HG03280 (cell line): Measurements from ENCODE around the gene NCBP3.
A peak's percentile ranks its signal among the peaks of the same experiment; 100 is the strongest.
"Not testable (repeated sequence)": the region's sequence is repeated elsewhere in the genome, so short reads cannot be mapped to it uniquely, and the experiment has no call there.

ENCODE experiments used
- ATAC-seq: cut with Tn5 transposase; IDR thresholded peaks from one replicate; pipeline ENCODE4 v1.9.1; 2021; ENCODE audit warnings: mild to moderate bottlenecking, moderate library complexity; ENCODE audit not compliant: unreplicated experiment

Gene NCBP3

GRCh38 chr17:3847165-3847670 is 1.2 kb upstream of the NCBP3 start:
- ATAC-seq = no peak

DNA sequence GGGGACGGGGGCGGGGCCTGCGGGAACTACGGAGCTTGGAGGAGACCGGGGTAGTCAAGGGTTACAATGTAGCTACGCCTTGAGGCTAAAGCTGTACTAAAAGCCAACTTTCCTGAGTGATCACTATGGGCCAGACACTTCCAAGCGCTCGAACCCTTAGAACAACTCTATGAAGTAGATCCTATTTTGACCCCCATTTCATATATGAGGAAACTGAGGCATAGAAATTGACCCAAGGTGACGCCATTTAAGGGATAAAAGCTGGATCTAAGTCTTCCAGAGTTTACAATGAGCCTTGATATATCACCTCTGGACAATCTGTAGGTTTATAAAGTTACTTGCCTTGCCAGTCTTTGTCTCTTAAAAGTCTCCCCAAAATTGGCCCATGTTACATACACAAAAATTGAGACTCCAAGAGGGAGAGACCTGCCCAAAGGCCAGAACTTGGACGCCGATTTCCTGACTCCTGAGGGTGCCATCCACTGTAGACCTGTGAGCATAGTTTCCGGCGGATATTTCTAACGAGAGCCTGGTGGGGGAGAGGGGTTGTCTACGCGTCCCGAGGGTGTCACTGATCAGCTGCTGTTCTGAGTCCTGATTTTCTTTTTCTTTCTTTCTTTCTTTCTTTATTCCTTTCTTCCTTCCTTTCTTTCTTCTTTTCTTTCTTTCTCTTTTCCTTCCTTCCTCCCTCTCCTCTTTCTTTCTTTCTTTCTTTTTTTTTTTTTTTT is 555 bp upstream of the NCBP3 start:
- no peak for ATAC-seq

DNA sequence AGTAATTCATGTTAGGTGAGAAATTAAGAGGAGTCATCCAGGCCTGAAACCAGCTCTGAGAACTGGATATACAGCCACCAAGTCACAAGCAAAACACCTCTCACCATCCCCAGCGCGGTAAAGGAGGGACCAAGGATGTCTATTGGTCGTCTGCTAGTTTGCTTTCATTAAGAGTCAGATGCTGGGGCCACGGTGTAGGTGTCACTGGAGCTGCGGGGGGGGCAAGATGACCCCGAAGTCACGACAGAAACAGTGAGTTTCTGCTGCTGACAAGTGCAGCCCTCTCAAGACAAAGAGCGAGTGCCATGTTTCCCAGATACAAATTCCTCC is 790 bp downstream of the NCBP3 start:
- peak; percentile 11 for ATAC-seq

DNA sequence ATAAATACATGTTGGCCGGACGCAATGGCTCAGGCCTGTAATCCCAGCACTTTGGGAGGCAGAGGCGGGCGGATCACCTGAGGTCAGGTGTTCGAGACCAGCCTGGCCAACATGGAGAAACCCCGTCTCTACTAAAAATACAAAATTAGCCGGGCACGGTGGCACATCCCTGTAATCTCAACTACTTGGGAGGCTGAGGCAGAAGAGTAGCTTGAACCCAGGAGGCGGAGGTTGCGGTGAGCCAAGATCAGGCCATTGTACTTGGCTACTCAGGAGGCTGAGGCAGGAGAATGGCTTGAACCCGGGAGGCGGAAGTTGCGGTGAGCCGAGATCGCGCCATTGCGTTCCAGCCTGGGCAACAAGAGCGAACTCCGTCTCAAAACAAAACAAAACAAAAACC is 1.5 kb downstream of the NCBP3 start:
- not testable (repeated sequence) for ATAC-seq

- no peak for ATAC-seq
These were observed 2.0 kb downstream of the NCBP3 start for GRCh38 chr17:3843935-3844516.

DNA sequence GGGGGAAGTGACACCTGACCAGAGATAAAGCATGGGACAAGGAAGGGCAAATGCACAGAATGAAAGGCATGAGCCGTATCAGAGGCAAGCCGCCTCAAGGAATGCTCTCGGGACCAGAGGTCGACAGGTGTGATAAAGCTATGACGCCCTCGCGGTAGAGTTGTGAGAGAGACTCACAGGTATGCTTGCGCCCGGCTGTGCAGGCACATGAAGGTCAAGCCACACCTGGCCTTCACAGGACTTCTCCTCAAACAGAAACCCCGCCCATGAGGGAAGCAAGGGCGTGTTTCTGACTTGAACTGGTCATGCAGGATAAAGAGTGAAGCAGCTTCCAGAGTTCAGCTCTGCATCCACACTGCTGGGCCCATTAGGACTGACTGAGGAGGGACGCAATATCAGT is 7.8 kb downstream of the NCBP3 start:
- no peak for ATAC-seq

DNA sequence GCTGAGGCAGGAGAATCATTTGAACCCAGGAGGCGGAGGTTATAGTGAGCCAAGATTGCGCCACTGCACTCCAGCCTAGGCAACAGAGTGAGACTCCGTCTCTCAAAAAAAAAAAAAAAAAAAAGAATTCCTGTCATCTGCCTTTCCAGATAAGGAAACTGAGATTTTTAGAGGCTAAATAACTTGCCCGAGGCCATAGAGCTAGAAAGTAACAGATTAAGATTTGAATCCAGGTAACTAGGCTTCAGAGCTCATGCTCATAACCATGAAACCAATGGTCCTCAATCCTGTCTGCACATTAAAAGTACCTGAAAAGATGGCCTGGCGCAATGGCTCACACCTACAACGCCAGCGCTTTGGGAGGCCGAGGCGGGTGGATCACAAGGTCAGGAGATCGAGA is 9.5 kb downstream of the NCBP3 start:
- ATAC-seq = no peak

DNA sequence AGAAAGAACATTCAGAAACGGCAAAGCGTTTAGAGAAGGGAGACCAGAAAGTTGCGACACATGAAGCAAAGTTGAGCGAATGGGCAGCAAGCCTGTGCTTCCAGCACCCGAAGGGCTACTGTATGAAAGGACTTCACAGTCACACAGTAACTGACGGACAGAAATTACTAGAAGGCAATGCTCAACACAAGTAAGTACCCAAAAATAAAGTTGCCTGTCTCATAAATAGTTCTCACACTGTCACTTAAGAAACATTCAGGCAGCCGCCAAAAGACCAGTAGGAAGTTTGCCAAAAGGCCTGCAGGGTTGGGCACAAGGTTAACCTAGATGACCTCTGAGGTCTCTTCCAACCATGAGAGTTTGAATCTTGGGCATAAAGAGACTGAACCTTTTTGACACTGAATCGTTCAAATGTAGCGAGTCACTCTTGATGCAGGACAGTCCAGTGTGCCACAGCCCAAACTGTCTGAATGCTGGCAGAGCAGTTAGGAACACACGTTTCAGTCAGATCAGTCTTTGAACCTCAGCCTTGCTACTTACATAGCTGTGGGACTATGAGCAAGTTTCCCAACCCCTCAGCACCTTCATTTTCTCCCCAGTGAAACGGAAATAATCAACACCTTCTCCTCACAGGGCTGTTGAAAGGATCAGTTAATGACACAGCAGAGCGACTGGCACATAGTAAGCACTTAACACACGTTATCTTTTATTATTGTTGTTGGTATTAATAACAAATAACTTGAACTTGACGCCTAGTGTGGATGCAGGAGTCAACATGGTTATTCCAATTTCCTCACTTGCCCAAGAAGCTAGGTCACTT is 10.4 kb downstream of the NCBP3 start:
- ATAC-seq = no peak

DNA sequence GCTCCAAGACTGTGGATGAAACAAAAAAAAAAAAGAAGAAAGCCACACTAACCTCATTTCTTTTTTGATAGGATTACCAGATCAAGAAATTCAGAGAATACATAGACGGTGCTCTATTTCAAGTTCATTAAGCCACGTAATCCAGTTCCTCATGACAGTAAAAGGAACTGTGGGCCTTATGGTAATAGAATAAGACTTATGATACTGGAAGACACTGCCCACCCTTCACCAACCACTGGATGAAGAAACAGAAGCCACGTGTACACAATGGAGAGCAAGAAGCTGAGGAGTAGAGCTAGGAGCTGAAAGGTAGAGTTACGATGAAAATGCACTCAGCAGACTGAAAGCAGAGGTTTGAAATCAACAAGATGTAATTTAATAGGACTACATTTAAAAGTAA is 11.2 kb downstream of the NCBP3 start:
- no peak for ATAC-seq

DNA sequence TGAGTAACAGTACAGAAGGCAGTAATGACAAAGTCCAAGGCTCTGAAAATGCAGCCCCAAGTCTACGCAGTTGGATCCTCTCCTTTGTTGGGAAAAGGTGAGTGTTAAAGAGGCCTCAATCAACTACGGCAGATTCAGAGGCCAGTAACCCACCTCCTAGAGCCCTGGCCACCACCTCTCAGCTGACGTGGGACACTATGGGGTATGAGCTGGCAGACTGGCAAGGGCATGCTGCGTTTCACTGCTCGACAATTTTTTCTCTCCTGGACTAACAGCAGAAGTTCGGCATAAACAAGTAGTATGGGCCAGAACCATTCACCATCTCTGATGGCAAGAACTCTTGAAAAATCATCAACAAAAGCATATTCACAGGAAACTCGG is 17.2 kb downstream of the NCBP3 start:
- no peak for ATAC-seq

DNA sequence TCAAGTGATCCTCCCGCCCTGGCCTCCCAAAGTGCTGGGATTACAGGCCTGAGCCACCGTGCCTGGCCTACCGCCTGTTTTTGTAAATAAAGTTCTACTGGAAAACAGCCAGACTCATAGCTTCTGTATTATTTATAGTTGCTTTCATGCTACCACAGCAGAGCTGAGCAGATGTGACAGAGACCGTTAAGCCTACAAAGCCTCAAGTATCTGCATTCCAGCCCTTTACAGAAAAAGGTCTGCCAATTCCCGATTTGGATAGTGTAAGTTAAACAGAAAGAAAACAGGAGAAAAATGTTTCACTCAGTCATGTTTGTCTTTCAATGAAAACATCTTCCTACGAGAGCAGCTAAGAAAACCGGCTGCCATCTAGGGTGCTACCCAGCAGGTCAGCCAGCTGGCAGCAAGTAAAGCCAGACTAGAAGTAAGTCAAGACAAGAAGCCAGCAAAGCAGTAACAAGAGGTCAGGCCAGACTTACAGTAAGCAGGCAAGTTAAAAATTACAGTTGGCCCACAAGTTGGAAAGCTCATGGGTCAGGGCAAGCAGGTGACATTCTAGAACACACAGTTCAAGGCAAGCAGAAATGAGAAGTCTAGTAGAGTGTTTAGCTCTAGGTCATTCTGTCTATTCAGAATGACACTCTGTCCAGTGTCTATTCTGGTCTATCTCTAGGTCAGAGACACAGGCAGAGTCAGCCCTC is 17.7 kb downstream of the NCBP3 start:
- no peak for ATAC-seq

- no peak for ATAC-seq
These were observed 18.8 kb downstream of the NCBP3 start for GRCh38 chr17:3827124-3827773.

GRCh38 chr17:3826191-3826590 is 19.9 kb downstream of the NCBP3 start:
- ATAC-seq = no peak

DNA sequence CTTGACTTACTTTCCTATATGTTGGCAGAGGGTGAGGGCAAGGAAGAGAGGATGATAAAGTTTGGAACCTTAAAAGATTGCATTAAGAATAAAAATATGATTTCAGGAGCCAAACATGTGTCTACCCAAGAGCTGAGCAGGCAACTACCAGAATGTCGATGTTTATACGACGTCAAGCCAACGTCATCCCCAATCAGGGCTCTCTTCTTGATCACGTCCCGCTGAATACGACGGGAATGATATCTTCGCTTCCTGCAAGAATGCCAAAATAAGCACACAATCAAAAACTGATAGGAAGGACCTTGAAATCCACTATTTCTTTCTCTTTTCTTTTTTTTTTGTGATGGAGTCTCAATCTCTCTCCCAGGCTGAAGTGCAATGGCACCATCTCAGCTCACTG is 24.9 kb downstream of the NCBP3 start:
- ATAC-seq = no peak

GRCh38 chr17:3818786-3819185 is 27.3 kb downstream of the NCBP3 start:
- no peak for ATAC-seq

GRCh38 chr17:3817851-3818605 is 28.0 kb downstream of the NCBP3 start:
- ATAC-seq = no peak

- ATAC-seq = no peak
These were observed 30.1 kb downstream of the NCBP3 start for GRCh38 chr17:3815925-3816324.

- no peak for ATAC-seq
These were observed 30.9 kb downstream of the NCBP3 start for GRCh38 chr17:3815122-3815521.

DNA sequence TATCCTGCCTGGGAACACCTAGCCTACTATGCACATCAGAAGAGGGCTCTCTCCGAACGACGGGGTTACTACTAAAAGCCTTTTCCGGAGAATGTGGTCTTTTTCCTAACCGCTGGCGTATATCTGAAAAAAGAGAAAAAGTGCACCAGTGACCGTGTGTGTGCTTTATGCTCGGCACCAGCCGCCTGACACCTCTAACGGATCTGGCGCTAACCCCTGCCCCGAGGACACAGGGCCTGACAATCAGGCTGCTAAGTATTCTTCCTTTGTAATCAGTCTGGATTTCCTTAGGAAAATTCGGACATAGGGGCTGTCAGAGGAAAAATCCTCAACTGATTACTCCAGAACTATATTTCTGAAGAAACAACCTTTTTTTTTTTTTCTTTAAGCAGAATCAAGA is 31.7 kb downstream of the NCBP3 start:
- ATAC-seq = no peak

DNA sequence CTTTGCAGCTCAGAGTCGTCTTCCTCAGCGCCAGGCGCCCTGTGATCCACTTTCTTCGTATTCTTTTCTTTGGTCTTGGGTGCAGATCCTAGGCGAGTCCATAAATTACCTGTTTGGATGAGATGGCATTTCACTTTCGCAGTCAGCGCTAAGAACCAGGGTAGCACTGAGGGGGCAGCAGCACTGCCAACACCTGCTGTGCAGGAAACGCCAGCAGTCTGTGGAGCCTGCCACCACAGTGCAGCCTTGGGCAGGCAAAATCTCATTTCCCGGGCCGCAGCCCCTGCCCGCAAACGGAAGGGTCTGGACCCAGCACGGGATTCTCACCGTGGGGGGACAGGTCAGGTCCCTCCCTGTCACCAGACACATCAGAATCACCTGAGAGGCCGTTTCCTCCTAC is 32.9 kb downstream of the NCBP3 start:
- no peak for ATAC-seq
